ENCODE data around the gene KRTAP4-9. TPM values are rescaled to one million over a fixed set of nuclear protein-coding genes. Genes with fewer than 3 reads are reported as not detected.

KRTAP4-9 gene
- total and polyA plus RNA-seq, 4 donors, result 0.13 TPM; not detected in 3

DNA sequence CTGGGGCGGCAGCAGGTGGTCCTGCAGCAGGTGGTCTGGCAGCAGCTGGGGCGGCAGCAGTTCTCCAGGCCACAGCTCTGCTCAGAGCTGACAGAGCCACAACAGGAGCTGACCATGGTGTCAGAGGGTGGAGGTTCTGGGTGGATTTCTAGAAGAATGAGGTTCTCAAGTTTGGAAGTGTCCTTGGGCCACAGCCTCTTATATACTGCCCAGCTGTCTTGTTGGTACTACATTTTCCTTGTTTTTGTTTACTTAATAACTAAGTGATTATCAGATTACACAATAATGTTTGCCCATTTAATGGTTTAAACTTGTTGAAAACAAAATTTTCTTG lies 44.4 kb downstream of the KRTAP4-9 start, which contains the start of gene KRTAP4-5:
KRTAP4-5 (minus strand) TSS at position 174 of the 334 bp plus-strand sequence; CDS start at position 116, 58 bp downstream.
- DNase-seq, result no peak
- Histone ChIP-seq H3K9me3 (ENCODE audit: control insufficient read depth, low read length) (no peaks in the 10 kb centered on the region), H3K36me3 (ENCODE audit: control insufficient read depth in 1 of 2, insufficient read depth in 2 of 2, low read length in 1 of 2) (no peaks in the 10 kb centered on the region), H3K4me3 (ENCODE audit: low read length in 2 of 2) (no peak within 1 kb of the TSS), H3K27me3 (ENCODE audit: control insufficient read depth in 1 of 2, insufficient read depth in 2 of 2, low read length in 1 of 2) (no peaks in the 10 kb centered on the region), H3K27ac (ENCODE audit: low read depth in 1 of 2, low read length in 2 of 2) (no peak within 1 kb of the TSS), H3K4me1 (ENCODE audit: control insufficient read depth in 1 of 2, insufficient read depth in 2 of 2, low read length in 2 of 2) (no peaks in the 10 kb centered on the region)
- 43 to 44% methylated on average over 2 of the region's 2 CpGs for WGBS, 2 donors
- intact Hi-C loops (cut with DNase I), result no loop called here
- no peak for ATAC-seq (ENCODE audit: low FRiP score)

- Histone ChIP-seq H3K9me3 (ENCODE audit: control insufficient read depth, low read length) (no peaks in the 10 kb centered on the region), H3K4me1 (ENCODE audit: control insufficient read depth in 1 of 2, insufficient read depth in 2 of 2, low read length in 2 of 2) (no peaks in the 10 kb centered on the region), H3K27me3 (ENCODE audit: control insufficient read depth in 1 of 2, insufficient read depth in 2 of 2, low read length in 1 of 2) (no peaks in the 10 kb centered on the region), H3K36me3 (ENCODE audit: control insufficient read depth in 1 of 2, insufficient read depth in 2 of 2, low read length in 1 of 2) (no peaks in the 10 kb centered on the region), H3K4me3 (ENCODE audit: low read length in 2 of 2) (no peak overlapping the region), H3K27ac (ENCODE audit: low read depth in 1 of 2, low read length in 2 of 2) (no peak overlapping the region)
- 82% methylated on average over 4 of the region's 4 CpGs for WGBS, 2 donors
- ATAC-seq (ENCODE audit: low FRiP score) (no peak), DNase-seq (no peak)
- intact Hi-C loops (cut with DNase I), result no loop called here
These were observed 44.8 kb downstream of the KRTAP4-9 start for GRCh38 chr17:41150026-41150425.

GRCh38 chr17:41151525-41151924 lies 46.3 kb downstream of the KRTAP4-9 start:
- H3K4me1 ChIP-seq (ENCODE audit: control insufficient read depth in 1 of 2, insufficient read depth in 2 of 2, low read length in 2 of 2), result no peaks in the 10 kb centered on the region
- intact Hi-C loops (cut with DNase I), result no loop called here
- no peaks in the 10 kb centered on the region for H3K36me3 ChIP-seq (ENCODE audit: control insufficient read depth in 1 of 2, insufficient read depth in 2 of 2, low read length in 1 of 2)
- DNase-seq, result no peak
- no peaks in the 10 kb centered on the region for H3K9me3 ChIP-seq (ENCODE audit: control insufficient read depth, low read length)
- H3K27ac ChIP-seq (ENCODE audit: low read depth in 1 of 2, low read length in 2 of 2), result no peak overlapping the region
- H3K4me3 ChIP-seq (ENCODE audit: low read length in 2 of 2), result no peak overlapping the region
- WGBS, 2 donors, result 59 to 69% methylated on average over 2 of the region's 2 CpGs
- ATAC-seq (ENCODE audit: low FRiP score), result no peak
- H3K27me3 ChIP-seq (ENCODE audit: control insufficient read depth in 1 of 2, insufficient read depth in 2 of 2, low read length in 1 of 2), result no peaks in the 10 kb centered on the region

GRCh38 chr17:41153856-41154255 lies 48.7 kb downstream of the KRTAP4-9 start:
- WGBS, 2 donors, result 34 to 35% methylated on average over 2 of the region's 2 CpGs
- intact Hi-C loops (cut with DNase I), result no loop called here
- Histone ChIP-seq H3K36me3 (ENCODE audit: control insufficient read depth in 1 of 2, insufficient read depth in 2 of 2, low read length in 1 of 2) (no peaks in the 10 kb centered on the region), H3K27ac (ENCODE audit: low read depth in 1 of 2, low read length in 2 of 2) (no peak overlapping the region), H3K9me3 (ENCODE audit: control insufficient read depth, low read length) (no peaks in the 10 kb centered on the region), H3K4me1 (ENCODE audit: control insufficient read depth in 1 of 2, insufficient read depth in 2 of 2, low read length in 2 of 2) (no peaks in the 10 kb centered on the region), H3K27me3 (ENCODE audit: control insufficient read depth in 1 of 2, insufficient read depth in 2 of 2, low read length in 1 of 2) (no peaks in the 10 kb centered on the region), H3K4me3 (ENCODE audit: low read length in 2 of 2) (no peak overlapping the region)
- DNase-seq, result no peak
- ATAC-seq (ENCODE audit: low FRiP score), result no peak

Other genes with a start within 250 kb of the KRTAP4-9 start
Only the 30 nearest of the 39 such genes appear.
- not detected for gene KRT39, start 138.4 kb upstream of the KRTAP4-9 start, total RNA-seq
- gene KRT39, start 138.4 kb upstream of the KRTAP4-9 start, polyA plus RNA-seq, result not detected
- not detected for gene KRT40, start 121.1 kb upstream of the KRTAP4-9 start, total RNA-seq
- not detected for gene KRT40, start 121.1 kb upstream of the KRTAP4-9 start, polyA plus RNA-seq
- gene KRTAP3-3, start 111.2 kb upstream of the KRTAP4-9 start, total RNA-seq, result not detected
- not detected for gene KRTAP3-3, start 111.2 kb upstream of the KRTAP4-9 start, polyA plus RNA-seq
- gene KRTAP3-2, start 105.5 kb upstream of the KRTAP4-9 start, total RNA-seq, result not detected
- not detected for gene KRTAP3-2, start 105.5 kb upstream of the KRTAP4-9 start, polyA plus RNA-seq
- gene KRTAP3-1, start 96.3 kb upstream of the KRTAP4-9 start, total RNA-seq, result not detected
- not detected for gene KRTAP3-1, start 96.3 kb upstream of the KRTAP4-9 start, polyA plus RNA-seq
- not detected for gene KRTAP1-5, start 78.2 kb upstream of the KRTAP4-9 start, total RNA-seq
- gene KRTAP1-5, start 78.2 kb upstream of the KRTAP4-9 start, polyA plus RNA-seq, result not detected
- not detected for gene KRTAP1-4, start 75.2 kb upstream of the KRTAP4-9 start, total RNA-seq
- gene KRTAP1-4, start 75.2 kb upstream of the KRTAP4-9 start, polyA plus RNA-seq, result not detected
- not detected for gene KRTAP1-3, start 70.5 kb upstream of the KRTAP4-9 start, total RNA-seq
- not detected for gene KRTAP1-3, start 70.5 kb upstream of the KRTAP4-9 start, polyA plus RNA-seq
- not detected for gene KRTAP1-1, start 63.9 kb upstream of the KRTAP4-9 start, total RNA-seq
- not detected for gene KRTAP1-1, start 63.9 kb upstream of the KRTAP4-9 start, polyA plus RNA-seq
- gene KRTAP2-1, start 58.1 kb upstream of the KRTAP4-9 start, total RNA-seq, result not detected
- gene KRTAP2-1, start 58.1 kb upstream of the KRTAP4-9 start, polyA plus RNA-seq, result not detected
- not detected for gene KRTAP2-2, start 50.2 kb upstream of the KRTAP4-9 start, total RNA-seq
- gene KRTAP2-2, start 50.2 kb upstream of the KRTAP4-9 start, polyA plus RNA-seq, result not detected
- gene KRTAP2-3, start 45.3 kb upstream of the KRTAP4-9 start, total RNA-seq, result not detected
- not detected for gene KRTAP2-3, start 45.3 kb upstream of the KRTAP4-9 start, polyA plus RNA-seq
- not detected for gene KRTAP2-4, start 39.5 kb upstream of the KRTAP4-9 start, total RNA-seq
- gene KRTAP2-4, start 39.5 kb upstream of the KRTAP4-9 start, polyA plus RNA-seq, result not detected
- gene KRTAP4-7, start 21.2 kb upstream of the KRTAP4-9 start, total RNA-seq, result not detected
- gene KRTAP4-7, start 21.2 kb upstream of the KRTAP4-9 start, polyA plus RNA-seq, result not detected
- not detected for gene KRTAP4-8, start 7.2 kb upstream of the KRTAP4-9 start, total RNA-seq
- gene KRTAP4-8, start 7.2 kb upstream of the KRTAP4-9 start, polyA plus RNA-seq, result not detected
- not detected for gene KRTAP4-16, start 3.2 kb upstream of the KRTAP4-9 start, total RNA-seq
- gene KRTAP4-16, start 3.2 kb upstream of the KRTAP4-9 start, polyA plus RNA-seq, result not detected
- not detected for gene KRTAP4-11, start 13.0 kb downstream of the KRTAP4-9 start, total RNA-seq
- gene KRTAP4-11, start 13.0 kb downstream of the KRTAP4-9 start, polyA plus RNA-seq, result not detected
- gene KRTAP4-12, start 18.8 kb downstream of the KRTAP4-9 start, total RNA-seq, result not detected
- not detected for gene KRTAP4-12, start 18.8 kb downstream of the KRTAP4-9 start, polyA plus RNA-seq
- gene KRTAP4-6, start 35.2 kb downstream of the KRTAP4-9 start, total RNA-seq, result not detected
- not detected for gene KRTAP4-6, start 35.2 kb downstream of the KRTAP4-9 start, polyA plus RNA-seq
- gene KRTAP4-5, start 44.4 kb downstream of the KRTAP4-9 start, total RNA-seq, result not detected
- gene KRTAP4-5, start 44.4 kb downstream of the KRTAP4-9 start, polyA plus RNA-seq, result not detected
- not detected for gene KRTAP4-4, start 55.4 kb downstream of the KRTAP4-9 start, total RNA-seq
- not detected for gene KRTAP4-4, start 55.4 kb downstream of the KRTAP4-9 start, polyA plus RNA-seq
- gene KRTAP4-3, start 62.8 kb downstream of the KRTAP4-9 start, total RNA-seq, result not detected
- not detected for gene KRTAP4-3, start 62.8 kb downstream of the KRTAP4-9 start, polyA plus RNA-seq
- not detected for gene KRTAP4-2, start 72.8 kb downstream of the KRTAP4-9 start, total RNA-seq
- not detected for gene KRTAP4-2, start 72.8 kb downstream of the KRTAP4-9 start, polyA plus RNA-seq
- gene KRTAP4-1, start 79.5 kb downstream of the KRTAP4-9 start, total RNA-seq, result not detected
- gene KRTAP4-1, start 79.5 kb downstream of the KRTAP4-9 start, polyA plus RNA-seq, result not detected
- gene KRTAP9-1, start 84.5 kb downstream of the KRTAP4-9 start, total RNA-seq, result not detected
- not detected for gene KRTAP9-1, start 84.5 kb downstream of the KRTAP4-9 start, polyA plus RNA-seq
- gene KRTAP9-2, start 121.3 kb downstream of the KRTAP4-9 start, total RNA-seq, result not detected
- not detected for gene KRTAP9-2, start 121.3 kb downstream of the KRTAP4-9 start, polyA plus RNA-seq
- gene KRTAP9-3, start 127.1 kb downstream of the KRTAP4-9 start, total RNA-seq, result not detected
- not detected for gene KRTAP9-3, start 127.1 kb downstream of the KRTAP4-9 start, polyA plus RNA-seq
- gene KRTAP9-8, start 132.6 kb downstream of the KRTAP4-9 start, total RNA-seq, result not detected
- gene KRTAP9-8, start 132.6 kb downstream of the KRTAP4-9 start, polyA plus RNA-seq, result not detected
- not detected for gene KRTAP9-4, start 144.3 kb downstream of the KRTAP4-9 start, total RNA-seq
- gene KRTAP9-4, start 144.3 kb downstream of the KRTAP4-9 start, polyA plus RNA-seq, result under 1 TPM in 1 of 2 donors, not detected in 1; 0.75 TPM
- not detected for gene KRTAP9-9, start 150.0 kb downstream of the KRTAP4-9 start, total RNA-seq
- not detected for gene KRTAP9-9, start 150.0 kb downstream of the KRTAP4-9 start, polyA plus RNA-seq

Measured in aorta (tissue), 5 donors.